Hematopoietic multipotent progenitor cell treated with erythropoietin and hydrocortisone succinate and interleukin-3 and kit ligand, for 8 days (in vitro differentiated cells): ENCODE data around the gene WASL.
"Not testable (repeated sequence)": the region's sequence is repeated elsewhere in the genome, so short reads cannot be mapped to it uniquely, and the experiment has no call there.

Source experiments
- DNase-seq: peaks from one replicate; pipeline ENCODE4 v3.0.0-alpha.2; 2015

WASL gene

DNA sequence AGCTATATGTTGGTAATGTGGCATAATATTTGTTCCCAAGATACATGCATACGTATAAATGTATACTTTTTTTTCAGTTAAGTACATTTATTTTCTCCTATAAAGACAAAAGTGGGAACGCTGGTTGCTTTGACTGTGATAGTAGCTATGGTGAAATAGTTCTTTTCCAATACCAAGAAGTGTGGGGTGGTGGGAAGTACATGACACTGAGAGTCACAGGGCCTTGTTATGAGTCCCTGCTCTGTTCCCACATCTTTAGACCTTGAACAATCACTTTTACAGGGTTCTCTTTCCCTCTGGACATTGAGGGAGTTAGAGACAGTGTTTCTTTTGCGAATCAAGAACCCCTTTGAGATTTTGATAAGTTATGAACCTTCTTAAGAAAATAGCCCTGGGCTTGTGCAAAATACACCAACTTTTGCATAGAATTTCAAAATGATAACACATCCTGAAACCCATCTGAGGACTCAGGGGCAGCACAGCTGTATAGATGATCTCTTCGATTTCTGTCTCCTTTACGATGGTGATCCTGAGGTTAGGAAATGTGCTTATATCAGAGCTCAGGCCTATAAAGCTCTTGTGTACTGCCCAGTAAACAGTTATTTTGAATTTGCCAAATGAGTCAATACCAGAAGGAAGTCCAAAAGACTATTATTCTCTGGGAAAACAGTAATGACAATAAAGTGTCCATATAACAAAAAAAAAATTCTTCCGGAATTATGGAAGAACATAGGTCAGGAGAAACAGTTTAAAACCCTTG, 92.1 kb downstream of the WASL start:
- no peak for DNase-seq

DNA sequence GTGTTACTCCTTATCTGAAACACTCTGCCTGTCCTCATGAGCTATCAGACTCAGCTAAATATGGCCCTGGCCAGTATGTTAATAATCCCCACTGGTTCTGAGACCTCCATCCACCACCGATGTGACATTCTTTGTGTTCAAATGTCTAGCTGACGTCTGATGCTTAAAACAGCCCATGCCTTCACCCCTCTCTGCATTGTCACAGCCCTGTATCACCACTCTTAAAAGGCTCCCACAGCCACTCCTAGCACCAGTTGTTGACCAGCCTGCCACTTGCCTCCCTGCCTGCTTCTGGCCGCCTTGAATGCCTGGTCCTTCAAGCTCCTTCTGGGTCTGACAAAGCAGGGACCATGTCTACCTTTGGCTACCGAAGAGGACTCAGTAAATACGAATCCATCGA, 93.2 kb downstream of the WASL start, which contains the start of gene LMOD2:
Gene LMOD2, plus strand, starts transcription at position 253 of the 400 bp plus-strand sequence. Its CDS starts 98 bp downstream, at position 351.
- DNase-seq, result no peak

DNA sequence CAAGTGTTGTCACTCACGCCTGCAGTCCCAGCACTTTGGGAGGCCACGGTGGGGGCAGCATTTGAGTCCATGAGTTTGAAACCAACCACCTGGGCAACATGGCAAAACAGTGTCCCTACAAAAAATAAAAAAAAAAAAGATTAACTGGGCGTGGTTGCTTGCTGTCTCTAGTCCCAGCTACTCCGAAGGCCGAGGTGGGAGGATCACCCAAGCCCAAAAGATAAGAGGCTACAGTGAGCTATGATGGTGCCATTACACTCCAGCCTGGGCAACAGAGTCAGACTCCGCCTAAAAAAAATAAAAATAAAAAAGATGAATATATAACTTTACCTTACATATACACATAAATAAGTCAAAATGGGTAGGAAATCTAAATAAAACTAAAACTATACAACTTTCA, 95.6 kb downstream of the WASL start:
- no peak for DNase-seq

DNA sequence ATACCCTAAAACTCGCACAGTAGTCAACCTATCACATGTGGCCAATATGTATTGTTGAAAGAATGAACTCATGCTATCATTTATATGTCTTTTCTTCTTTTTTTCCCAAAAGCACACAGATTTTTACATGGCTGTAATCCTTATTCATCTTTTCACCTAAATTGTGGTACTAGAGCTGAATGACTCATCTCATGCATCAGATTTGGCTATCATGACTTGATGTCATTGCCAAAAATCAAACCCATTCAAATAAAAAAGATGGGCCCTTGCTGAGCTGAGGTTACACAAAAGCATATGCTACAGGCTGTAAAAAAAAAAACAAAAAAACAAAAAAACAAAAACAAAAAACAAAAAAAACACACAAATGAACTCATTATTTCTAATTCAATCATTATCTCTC, 96.4 kb downstream of the WASL start:
- DNase-seq, result no peak

DNA sequence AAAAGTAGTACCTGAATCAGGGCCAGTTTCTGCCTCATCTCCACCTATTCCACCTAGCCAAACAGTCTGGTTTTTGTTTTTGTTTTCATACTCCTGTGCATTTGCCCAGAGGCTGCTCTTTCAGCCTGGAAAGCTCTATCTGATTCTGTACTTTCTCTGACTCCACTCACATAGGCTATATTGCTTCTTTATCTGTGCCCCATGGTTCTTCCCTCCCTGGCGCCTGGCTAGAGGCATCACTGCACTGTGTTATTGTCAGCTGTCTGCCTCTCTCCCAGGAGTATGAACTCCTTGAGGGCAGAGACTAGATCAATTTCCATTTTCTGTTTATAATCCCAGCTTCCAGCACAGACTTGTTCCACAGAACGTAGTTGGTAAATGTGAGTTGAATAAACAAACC, 98.2 kb downstream of the WASL start:
- DNase-seq, result no peak

DNA sequence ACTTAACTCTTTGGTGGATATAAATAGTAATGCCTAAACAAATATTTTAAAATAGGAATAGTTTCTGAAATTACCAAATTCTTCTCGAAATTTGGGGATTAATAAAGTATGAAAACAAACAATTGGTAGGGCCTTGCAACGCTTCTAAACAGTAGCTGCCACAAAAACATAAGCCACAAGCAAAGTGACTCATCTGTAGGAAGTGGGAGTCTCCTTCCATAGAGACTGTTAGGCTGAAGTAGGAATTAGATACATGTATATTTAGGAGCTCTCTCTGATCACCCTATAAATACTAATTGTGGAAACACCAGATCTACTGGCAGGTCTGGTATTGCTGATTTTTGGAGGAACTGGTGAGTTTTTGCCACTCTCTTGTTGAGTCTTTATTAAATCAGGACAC, 98.8 kb downstream of the WASL start:
- DNase-seq, result no peak

DNA sequence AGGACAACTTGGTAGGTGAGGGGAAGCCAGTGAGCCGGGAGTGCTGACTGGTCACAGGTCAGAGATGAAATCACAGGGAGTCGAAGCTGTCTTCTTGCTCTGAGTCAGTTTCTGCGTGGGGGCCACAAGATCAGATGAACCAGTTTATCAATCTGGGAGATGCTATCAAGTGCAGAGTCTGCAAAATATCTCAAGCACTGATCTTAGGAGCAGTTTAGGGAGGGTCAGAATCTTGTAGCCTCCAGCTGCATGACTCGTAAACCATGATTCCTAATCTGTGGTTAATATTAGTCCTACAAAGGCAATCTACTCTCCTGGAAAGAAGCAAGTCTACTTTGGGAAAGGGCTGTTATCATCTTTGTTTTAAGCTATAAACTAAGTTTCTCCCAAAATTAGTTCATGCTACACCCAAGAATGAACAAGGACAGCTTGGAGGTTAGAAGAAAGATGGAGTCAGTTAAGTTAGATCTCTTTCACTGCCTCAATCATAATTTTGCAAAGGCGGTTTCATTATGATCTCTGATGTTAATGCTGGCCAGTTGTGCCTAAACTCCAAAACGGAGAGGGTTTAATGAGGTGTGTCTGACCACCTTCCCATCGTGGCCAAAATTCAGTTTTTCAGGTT, 101.6 kb downstream of the WASL start:
- no peak for DNase-seq

DNA sequence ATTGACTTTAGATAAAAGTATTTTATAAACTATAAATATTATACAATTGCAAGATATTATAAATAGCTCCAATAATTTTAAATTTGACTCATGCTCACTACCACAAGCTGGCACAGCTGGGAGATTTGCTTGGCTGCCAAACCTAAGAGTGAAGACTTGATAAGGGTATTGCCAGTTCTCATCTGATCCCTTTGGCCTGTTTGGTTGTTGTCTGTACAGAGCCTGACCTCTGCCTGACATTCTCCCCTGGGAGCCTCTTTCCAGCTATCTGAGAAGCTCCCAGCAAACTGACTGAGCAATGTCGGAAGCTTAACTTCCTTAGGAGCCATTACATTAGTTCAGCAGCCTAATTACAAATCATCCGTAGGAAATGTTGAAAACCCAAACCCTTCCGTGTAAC, 103.3 kb downstream of the WASL start:
- no peak for DNase-seq

DNA sequence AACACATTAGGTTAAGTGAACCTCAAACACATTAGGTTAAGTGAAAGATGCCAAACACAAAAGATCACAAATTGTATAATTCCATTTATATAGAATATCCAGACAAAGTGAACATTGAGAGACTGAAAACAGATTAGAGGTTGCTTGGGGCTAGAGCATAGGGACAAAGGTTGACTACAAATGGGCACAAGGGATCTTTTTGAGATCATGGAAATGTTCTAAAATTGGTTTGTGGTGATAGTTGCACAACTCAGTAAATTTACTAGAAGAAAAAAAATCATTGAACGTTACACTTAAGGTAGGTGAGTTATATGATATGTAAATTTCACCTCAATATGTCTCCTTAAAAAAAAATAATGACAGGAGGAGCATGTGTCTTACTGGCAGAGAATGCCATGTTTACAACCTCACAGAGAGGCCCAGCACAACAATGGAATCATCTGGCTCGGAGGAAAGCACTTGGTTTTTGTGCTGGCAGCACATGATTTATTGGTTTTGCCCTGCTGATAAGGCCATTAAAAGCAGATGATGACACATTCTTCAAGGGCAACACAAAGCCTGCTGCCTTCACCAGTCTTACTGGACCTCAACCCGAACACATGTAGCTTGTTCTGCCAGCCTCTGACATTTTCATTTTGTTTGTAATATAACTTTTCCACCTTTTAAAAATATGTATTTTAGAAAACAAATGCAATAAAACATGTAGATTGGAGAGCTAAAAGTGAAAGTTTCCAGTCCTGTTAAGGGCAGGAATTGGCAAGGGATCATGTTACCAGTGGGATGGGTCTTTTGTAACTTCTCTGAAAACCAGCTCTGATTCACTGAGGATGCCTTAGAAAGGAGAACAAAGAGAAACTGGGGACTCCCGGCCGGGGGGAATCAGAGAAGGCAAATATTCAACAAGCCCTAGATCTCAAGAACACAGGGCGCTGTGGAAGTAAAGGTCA, 105.0 kb downstream of the WASL start:
- DNase-seq, result no peak

DNA sequence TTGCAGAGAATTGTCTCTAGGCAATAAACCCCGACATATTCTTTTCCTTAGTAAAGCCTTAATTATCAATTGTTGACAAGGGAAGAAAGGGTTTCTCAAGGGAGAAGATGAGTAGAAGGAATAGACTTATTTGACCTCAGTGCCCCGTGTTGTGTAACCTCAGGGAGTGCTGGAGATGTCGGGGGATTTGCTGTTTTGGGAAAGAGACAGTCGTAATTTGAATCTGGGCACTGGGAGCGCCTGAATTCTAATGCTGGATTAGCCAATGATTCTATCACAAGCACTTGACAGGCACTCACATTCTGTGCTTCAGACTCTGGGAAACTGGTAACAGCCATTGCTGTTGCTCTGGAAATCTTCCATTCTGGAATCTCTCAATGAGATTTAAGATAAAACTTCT, 106.9 kb downstream of the WASL start:
- no peak for DNase-seq

DNA sequence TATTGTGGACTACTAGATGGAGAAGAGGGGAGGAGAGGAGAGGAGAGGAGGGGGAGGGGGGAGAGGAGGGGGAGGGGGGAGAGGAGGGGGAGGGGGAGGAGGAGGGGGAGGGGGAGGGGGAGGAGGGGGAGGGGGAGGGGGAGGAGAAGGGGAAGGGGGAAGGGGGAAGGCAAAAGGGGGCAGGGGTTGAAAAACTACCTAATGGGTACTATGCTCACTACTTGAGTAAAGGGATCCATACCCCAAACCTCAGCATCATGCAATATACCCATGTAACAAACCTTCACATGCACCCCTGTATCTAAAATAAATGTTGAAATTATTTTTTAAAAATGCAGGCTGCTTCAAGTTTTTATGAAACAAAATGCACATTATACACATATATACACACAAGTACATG, 108.2 kb downstream of the WASL start:
- no peak for DNase-seq

DNA sequence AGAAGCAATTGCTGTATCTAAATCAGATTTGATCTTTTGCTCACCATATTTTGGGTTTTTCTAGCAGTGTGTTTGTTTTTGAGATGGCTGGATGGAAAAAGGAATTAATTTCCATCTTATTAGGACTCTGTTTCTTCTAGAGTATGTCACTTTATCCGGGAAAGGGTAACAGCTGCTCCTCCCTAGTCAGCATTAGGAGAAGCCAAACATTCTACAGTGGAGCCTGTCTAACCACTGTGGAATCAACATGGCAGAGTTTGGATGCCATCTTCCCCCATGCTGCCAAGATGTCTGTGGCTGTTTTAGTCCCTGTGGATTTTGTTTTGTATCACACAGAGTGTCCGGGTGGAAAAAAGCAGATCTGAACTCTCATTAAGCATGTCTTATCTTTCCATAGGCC, 109.2 kb downstream of the WASL start:
- no peak for DNase-seq

DNA sequence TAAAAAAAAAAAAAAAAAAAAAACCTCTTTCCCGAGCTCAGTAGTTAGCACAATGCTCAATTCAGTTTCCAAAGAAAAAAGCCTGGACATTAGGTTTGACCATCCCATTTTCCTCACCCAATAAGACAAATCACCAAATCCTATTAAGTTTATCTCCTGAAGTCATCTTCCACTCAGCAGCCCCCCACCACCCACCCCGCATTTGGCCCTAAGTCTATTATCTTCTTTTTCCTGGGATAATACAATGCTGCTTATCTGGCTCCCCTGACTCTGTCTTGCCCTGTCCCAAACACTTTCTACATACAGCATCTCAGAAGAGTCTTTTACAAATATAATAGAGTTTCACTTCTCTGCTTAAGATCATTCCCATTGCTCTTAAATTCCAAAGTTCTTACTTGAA, 110.9 kb downstream of the WASL start:
- no peak for DNase-seq

DNA sequence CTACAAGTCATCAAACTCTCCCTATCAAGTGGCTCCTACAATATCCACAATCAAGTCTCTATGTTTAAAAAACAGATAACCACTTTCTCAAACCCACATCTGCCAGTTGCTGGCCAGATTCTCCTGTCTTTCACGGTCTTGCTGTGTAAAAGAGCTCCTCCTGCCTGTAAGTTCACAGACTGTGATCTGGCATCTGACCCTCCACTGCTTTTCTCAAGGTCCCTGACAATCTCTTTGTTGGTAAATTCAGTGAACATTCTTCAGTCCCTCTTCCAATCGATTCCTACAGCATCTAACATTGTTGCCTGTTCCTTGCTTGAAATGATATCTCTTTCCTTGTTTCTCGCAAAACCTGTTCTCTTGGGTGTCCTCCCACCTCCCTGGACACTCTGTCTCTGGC, 111.6 kb downstream of the WASL start:
- DNase-seq, result no peak

DNA sequence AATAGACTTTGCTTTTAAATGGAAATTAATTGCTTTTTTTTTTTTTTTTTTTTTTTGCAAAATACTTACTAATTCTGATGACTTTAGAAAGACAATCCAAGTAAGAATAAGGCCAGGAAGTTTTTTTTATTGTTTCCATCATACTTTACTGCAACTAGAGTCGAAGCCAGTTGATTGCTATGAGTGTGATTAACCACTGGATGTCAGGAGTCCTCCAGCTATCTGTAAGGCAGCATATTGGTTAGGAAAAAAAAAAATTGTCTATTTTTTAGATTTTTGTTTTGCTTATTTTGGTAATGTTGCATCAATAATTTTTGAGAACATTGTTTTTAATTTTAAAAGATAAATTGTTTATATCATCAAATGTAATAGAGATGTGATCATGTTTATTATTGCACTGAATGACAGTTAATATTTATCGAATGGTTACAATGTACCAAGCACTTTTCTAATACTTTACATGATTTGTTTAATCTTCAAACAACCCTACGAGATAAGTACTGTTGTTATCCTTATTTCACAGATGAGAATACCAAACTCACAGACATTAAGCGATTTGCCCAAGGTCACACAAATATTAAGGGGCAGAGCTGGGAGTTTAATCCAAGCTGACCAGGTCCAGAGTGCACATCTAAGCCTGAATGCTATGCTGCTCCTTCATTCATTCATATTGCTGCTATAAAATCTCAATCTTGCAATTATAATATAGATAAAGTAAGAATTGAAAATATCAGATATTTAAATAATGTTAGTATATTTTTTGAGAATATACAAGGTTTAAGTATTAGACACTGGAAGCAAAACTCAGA, 113.0 kb downstream of the WASL start:
- DNase-seq, result peak; percentile 17

DNA sequence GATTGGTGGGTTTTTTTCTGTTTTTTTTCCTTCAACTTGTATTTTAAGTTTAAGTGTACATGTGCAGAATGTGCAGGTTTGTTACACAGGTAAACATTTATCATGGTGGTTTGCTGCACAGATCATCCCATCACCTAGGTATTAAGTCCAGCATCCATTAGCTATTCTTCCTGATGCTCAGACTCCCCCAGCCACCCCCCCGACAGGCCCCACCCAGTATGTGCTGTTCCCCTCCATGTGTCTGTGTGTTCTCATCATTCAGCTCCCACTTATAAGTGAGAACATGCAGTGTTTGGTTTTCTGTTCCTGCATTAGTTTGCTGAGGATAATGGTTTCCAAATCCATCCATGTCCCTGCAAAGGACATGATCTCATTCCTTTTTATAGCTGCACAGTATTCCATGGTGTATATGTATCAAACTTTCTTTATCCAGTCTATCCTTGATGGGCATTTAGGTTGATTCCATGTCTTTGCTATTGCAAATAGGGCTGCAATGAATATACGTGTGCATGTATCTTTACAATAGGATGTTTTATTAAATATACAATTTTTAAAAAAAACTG, 114.7 kb downstream of the WASL start:
- not testable (repeated sequence) for DNase-seq

DNA sequence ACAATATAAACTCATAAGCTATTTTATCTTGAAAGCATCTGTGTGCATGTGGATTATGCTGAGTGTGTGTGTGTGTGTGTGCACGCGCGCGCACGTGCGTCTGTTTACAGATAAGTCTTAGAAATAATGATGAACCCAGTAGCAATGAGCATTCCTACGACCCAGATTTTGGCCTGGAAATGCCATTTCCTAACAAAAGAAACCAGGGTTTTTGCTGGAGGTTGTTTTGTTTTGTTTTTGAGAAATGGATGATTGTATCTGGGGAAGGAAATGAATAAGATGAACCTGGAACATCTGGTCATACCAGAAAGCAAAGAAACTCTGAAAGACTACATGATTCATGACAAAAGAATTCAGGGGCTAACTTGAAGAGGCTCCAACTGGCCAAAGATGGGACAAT, 115.2 kb downstream of the WASL start:
- no peak for DNase-seq

DNA sequence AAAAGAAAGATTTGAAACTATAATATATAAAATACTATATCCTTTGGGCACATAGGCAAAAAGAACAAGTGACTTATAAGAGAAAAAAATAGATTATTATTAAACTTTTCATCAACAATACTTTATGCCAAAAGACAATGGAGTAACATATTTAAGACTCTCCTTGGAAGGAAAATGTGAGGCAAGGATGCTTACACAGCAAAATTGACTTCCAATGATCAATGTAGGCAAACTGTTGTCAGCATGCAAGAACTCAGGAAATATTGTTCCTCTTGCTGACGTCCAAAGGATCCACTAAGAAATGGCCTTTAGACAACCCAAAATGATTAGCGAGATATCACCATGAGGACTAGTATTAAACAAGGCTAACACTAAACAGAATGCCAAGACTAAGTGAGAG, 116.0 kb downstream of the WASL start:
- DNase-seq, result no peak
